Stimulated activated CD4-positive, alpha-beta T cell treated with anti-CD3 and anti-CD28 coated beads, Interleukin-4, amount 100 ng/mL, for 48 hours (primary cell): ENCODE data around the gene FBXW11.
"Not testable (repeated sequence)": the region's sequence is repeated elsewhere in the genome, so short reads cannot be mapped to it uniquely, and the experiment has no call there.

Experiments used
- DNase-seq, 2 donors: peaks; one replicate each; pipeline ENCODE4 v3.0.0-alpha.2; 2020; ENCODE audit warnings: low read depth in 2 of 2

FBXW11 gene

GRCh38 chr5:171954721-171955120 is 51.7 kb downstream of the FBXW11 start:
- no peak for DNase-seq

- no peak for DNase-seq
These were observed 52.4 kb downstream of the FBXW11 start for GRCh38 chr5:171953860-171954701.

- no peak for DNase-seq
These were observed 54.4 kb downstream of the FBXW11 start for GRCh38 chr5:171952021-171952420.

GRCh38 chr5:171951218-171951617 is 55.2 kb downstream of the FBXW11 start:
- DNase-seq: no peak

- DNase-seq: no peak
These were observed 60.2 kb downstream of the FBXW11 start for GRCh38 chr5:171946000-171946781.

- no peak for DNase-seq
These were observed 61.0 kb downstream of the FBXW11 start for GRCh38 chr5:171945476-171945875.

- no peak for DNase-seq
These were observed 61.4 kb downstream of the FBXW11 start for GRCh38 chr5:171945066-171945465.

- not testable (repeated sequence) for DNase-seq
These were observed 64.3 kb downstream of the FBXW11 start for GRCh38 chr5:171942112-171942516.

- not testable (repeated sequence) for DNase-seq
These were observed 64.8 kb downstream of the FBXW11 start for GRCh38 chr5:171941675-171942074.

GRCh38 chr5:171941275-171941674 is 65.2 kb downstream of the FBXW11 start:
- DNase-seq: not testable (repeated sequence)

GRCh38 chr5:171939951-171940350 is 66.5 kb downstream of the FBXW11 start:
- no peak for DNase-seq

GRCh38 chr5:171938358-171938757 is 68.1 kb downstream of the FBXW11 start:
- no peak for DNase-seq

GRCh38 chr5:171937351-171937750 is 69.1 kb downstream of the FBXW11 start:
- DNase-seq: no peak

- no peak for DNase-seq
These were observed 71.9 kb downstream of the FBXW11 start for GRCh38 chr5:171934586-171934985.

GRCh38 chr5:171931163-171931562 is 75.3 kb downstream of the FBXW11 start:
- DNase-seq: no peak

- no peak for DNase-seq
These were observed 79.0 kb downstream of the FBXW11 start for GRCh38 chr5:171927345-171927941.

- no peak for DNase-seq
These were observed 80.1 kb downstream of the FBXW11 start for GRCh38 chr5:171926311-171926710.

- no peak for DNase-seq
These were observed 81.8 kb downstream of the FBXW11 start for GRCh38 chr5:171924493-171925122.

- no peak for DNase-seq
These were observed 85.6 kb downstream of the FBXW11 start for GRCh38 chr5:171920765-171921391.

- DNase-seq: not testable (repeated sequence)
These were observed 90.7 kb downstream of the FBXW11 start for GRCh38 chr5:171915700-171916099.

GRCh38 chr5:171914726-171915338 is 91.6 kb downstream of the FBXW11 start:
- no peak for DNase-seq
